ENCODE measurements around the gene MYO18A.
"Not testable (repeated sequence)": the region's sequence is repeated elsewhere in the genome, so short reads cannot be mapped to it uniquely, and the experiment has no call there.

The MYO18A gene

GRCh38 chr17:29165800-29166506 is 14.2 kb downstream of the MYO18A start:
- DNase-seq = no peak

DNA sequence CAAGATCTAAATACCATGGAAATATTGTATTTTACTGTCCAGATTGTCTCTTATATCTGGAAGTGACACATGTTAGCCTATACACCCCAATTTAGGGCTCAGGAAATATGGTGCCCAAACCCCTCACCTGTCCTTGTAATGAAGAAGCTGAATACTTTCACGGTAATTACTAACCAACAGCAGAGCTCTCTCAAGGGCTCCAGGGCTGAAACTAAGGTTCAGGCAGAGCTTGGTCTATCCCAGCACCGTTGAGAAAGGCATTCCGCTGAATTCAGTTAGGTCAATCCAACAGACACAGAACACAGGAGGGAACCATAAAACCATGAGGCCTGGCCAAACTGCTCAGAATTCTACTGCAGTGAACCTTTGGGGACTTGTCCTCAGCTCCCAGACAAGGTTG is 14.9 kb downstream of the MYO18A start:
- DNase-seq = no peak

- DNase-seq = no peak
These were observed 16.6 kb downstream of the MYO18A start for GRCh38 chr17:29163563-29163962.

GRCh38 chr17:29162909-29163341 is 17.3 kb downstream of the MYO18A start:
- no peak for DNase-seq

DNA sequence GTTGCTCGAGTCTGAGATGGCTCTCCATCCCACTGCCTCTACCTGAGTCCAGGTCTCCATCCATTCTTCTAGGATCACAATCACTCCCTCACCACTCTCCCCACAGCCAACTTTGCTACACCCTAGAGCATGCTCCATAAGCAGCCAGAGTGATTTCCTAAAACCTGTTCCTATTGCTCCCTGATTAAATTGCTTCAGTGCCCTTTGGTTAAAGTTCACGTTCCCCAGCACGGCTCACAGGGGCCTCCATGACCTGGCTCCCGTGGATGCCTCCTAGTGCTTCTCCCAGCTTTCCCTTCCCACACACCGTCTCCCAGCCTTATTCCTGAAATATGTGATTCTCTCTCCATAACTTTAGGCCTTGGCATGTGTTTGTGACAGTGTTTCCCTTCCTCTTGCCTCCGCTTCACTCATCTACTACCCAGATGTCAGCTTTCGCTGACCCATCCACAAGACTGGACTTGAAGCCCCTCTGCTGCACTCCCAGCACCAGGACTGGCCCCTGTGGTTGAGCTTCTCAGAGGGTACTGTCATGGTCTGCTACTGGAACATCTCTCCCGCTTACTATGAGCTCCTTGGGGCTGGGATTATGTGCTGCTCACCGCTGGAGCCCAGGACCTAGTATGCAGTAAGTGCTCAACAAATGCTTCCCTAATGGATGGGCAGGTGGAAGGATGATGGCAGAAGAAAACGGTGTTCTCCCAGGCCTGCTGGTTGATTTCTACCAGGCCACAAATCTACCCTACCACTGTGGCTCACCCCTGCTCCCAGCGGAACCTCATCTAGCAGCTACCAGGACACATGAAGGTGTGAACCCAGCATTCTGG is 17.9 kb downstream of the MYO18A start:
- DNase-seq = no peak

DNA sequence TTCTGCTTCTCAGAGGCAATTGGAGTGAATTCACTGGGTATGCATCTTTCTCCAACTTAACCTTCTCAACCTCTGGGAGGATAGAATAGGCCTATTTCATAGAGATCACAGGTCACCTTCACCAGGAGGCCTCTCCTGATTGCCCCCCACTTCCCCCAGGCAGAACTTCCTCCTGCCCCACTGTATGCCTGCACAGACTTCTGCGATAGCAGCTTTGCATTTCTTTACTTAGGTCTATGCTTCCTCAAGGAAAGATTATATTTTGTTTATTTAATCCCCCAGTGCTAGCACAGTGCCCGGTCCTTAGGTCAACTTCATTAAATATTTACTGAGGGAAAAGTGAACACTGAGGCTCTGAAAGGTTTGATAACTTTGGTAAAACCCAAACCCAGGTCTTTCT is 19.9 kb downstream of the MYO18A start:
- DNase-seq = no peak

- DNase-seq = peak; percentile 52
These were observed 20.8 kb downstream of the MYO18A start for GRCh38 chr17:29159306-29159860.

DNA sequence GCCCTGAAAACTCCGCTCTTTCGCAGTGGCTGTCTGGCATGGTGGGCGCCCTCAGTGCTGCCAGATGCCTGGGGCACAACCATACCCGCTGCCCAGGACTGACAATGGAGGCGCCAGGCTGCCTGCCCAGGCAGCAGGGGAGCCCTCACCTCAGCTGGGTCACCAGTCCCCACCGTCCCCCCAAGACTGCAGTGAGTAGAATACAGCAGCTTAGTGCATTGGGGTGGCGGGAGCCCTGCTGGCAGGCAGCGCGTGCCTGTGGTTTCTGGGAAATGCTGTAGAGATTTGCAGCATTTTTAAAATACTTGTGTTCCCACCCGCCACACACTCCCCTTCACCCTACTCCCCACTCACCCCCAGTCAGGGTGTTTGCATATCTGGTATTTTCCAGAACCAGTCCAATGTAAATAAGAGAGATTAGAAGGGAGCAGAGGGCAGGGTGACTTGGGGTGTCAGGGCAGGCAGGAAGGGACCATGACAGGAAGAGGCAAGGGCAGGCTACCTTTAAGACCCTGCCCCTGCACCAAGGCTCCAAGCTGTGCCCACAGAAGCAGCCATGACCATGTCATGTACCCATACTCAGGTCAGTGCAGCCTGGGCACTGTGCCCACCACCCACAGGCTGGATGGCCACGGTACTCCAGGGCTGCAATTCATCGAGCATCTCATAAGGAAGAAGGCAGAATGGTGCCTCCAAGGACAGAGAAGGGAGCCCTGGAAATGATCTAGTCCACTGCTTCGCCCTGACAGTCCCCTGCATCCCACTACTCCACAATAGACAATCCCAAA is 21.5 kb downstream of the MYO18A start:
- DNase-seq = no peak

DNA sequence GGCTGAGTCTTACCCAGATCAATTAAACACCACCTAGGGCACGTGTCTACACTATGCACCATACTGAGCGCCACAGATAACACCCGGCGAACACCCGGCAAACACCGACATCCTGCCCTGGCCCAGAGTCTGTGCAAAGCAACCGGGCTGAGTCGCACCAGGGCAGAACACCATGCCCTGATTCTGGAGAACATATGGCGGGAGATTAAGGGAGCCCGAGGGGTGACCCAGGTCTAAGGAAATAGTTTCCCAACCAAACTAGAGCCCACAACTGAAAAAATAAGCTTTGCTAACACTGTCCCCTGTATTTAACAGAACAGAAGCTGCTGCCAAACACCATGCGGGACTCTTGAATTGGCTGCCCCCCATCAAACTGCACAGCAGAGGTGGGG is 22.1 kb downstream of the MYO18A start:
- DNase-seq = no peak

DNA sequence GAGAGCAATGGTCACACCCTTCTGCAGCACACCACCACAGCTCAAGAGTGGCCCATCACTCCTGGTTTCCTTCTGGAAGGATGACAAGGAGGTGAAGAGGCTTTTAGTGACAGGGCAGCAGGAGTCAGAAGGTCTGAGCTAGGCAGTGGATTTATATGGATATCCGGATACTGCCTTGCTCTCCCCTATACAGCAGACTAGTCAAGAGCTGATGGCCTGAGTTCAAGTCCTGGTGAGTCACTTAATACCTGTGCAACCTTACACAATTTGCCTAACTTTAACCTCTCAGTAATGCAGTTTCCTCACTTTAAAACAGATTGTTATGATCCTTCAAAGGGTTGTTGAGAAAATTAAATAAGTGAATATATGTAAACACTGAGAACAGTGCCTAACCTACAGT is 22.9 kb downstream of the MYO18A start:
- no peak for DNase-seq

GRCh38 chr17:29156781-29157180 is 23.4 kb downstream of the MYO18A start:
- no peak for DNase-seq

DNA sequence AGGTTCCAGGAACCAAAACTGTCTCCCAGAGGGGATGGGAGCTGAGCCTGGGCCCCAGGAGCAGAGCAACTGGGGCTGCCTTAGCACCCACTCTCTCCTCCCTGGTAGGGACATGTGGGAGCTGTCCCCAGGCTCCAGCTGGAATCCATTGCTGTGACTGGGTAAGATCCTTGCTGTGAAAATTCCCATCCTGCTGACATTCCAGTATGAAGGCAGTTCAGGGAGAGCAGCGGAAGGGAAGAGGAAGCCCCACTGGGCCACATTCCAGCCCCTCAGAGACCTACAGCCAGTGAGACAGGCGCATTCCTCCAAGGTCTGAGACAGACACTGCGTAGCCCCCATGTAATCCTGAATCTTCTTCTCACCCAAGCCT is 24.2 kb downstream of the MYO18A start:
- DNase-seq = no peak

GRCh38 chr17:29155227-29155965 is 24.8 kb downstream of the MYO18A start:
- DNase-seq = peak; percentile 79

DNA sequence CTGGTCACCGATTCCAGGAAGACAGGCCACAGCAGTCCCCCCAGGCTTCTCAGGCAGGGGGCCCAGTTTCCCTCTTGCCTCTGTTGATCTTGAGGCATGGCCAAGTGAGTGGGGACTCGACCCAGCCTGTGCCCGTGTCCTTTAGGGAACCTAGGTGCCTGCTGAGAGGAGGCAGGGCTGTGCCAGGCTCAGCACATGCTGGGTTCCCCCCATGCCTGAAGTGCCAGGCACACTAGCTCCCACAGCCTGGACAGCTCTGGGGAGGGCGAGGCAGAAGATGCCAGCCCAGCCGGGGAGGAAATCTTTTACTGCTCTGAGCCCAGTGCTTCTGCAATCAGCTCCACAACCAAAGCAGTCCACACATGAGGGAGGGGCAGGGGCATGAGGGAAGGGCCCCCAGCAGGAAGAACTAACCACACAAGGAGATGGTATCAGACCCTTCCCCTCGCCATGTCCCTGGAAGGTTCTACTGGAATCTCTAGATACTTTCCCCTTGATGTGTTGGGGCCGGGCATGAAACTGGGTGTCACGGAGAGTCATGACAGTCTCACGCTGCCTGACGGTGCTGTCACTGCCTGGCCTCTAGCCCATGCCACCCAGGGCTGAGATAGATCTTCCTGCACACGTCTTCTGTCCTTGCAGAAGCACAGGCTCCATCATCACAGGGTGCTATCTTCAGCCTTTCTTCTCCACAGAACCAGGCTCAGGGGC is 25.5 kb downstream of the MYO18A start:
- peak; percentile 63 for DNase-seq

GRCh38 chr17:29151567-29151966 is 28.6 kb downstream of the MYO18A start:
- DNase-seq = no peak

GRCh38 chr17:29150161-29150560 is 30.0 kb downstream of the MYO18A start:
- no peak for DNase-seq

- DNase-seq = peak; percentile 62
These were observed 30.6 kb downstream of the MYO18A start for GRCh38 chr17:29149431-29150064.

GRCh38 chr17:29148790-29149430 is 31.3 kb downstream of the MYO18A start:
- DNase-seq = peak; percentile 98

DNA sequence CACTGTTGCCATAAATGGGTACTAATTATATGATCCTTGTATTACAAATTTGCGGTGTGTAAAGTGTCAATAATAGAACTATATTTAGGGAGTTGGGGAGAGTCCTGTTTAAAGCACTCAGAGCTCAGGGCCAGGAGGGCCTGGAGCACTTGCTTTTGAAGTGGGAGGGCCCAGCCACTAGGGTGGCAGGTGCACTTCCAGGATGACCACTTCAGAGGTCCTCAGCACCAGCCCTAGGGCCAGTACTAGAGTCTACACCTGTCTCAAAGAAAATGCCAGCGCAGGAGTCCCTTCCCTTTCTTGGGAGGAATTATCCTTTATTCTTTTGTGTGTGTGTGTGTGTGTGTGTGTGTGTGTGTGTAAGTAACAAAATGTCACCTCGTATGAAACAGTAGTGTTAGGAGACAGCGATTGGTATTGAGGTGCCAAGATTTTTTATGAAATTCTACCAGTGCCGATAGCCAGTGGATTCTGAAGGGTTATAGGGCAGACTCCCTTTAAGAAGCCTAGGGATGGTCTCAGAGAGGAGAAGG is 31.9 kb downstream of the MYO18A start:
- no peak for DNase-seq

DNA sequence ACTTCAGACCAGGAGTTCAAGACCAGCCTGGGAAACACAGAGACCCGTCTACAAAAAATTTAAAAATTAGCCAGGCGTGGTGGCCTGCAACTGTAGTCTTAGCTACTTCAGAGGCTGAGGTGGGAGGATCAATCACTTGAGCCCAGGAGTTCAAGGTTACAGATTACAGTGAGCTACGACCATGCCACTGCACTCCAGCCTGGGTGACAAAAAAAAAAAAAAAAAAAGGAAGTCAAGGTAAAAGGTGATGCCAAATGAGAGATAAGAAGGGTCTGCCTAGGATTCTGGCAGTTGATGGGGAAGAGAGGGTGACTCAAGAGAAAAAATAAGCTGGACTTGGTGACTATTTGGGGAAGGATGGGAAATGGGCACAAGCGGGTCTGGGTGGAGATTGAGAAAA is 32.5 kb downstream of the MYO18A start:
- DNase-seq = no peak

- DNase-seq = not testable (repeated sequence)
These were observed 33.0 kb downstream of the MYO18A start for GRCh38 chr17:29147228-29147627.

All from suppressor macrophage treated with lipopolysaccharide for 4 hours (primary cell).